Measurements from ENCODE around the gene PLAAT5.

DNA sequence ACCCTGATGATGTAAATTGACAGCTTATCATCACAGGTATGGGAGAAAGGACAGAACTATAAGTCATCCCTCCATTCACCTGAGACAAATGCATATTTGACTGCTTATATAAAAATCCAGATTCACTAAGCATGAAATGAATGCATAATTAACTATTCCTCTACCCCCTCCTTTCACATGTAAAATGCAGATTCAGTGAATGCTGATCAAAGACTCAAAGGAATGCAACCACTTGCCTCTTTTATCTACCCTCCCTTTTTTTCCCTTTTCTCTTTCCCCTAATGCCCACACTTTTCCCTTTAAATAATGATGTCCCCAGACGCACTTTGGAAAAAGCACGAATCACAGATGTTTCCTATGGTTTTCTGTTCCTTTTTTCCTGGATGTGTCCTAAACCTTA, 41.1 kb upstream of the PLAAT5 start:
- TF ChIP-seq, protein P1, sequence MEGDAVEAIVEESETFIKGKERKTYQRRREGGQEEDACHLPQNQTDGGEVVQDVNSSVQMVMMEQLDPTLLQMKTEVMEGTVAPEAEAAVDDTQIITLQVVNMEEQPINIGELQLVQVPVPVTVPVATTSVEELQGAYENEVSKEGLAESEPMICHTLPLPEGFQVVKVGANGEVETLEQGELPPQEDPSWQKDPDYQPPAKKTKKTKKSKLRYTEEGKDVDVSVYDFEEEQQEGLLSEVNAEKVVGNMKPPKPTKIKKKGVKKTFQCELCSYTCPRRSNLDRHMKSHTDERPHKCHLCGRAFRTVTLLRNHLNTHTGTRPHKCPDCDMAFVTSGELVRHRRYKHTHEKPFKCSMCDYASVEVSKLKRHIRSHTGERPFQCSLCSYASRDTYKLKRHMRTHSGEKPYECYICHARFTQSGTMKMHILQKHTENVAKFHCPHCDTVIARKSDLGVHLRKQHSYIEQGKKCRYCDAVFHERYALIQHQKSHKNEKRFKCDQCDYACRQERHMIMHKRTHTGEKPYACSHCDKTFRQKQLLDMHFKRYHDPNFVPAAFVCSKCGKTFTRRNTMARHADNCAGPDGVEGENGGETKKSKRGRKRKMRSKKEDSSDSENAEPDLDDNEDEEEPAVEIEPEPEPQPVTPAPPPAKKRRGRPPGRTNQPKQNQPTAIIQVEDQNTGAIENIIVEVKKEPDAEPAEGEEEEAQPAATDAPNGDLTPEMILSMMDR (IDR thresholded peaks at IDR 0.05): no peak
- no peak for TF ChIP-seq POLR2A (IDR thresholded peaks at IDR 0.05)
